22Rv1 (cell line): ENCODE data around the gene RIPK1.

Experiments used
- H3K27ac ChIP-seq: fragments of 450-650 bp; 2 replicates; pipeline ENCODE4 v1.5.1; 2017
- CTCF ChIP-seq: fragments of 450-650 bp; IDR thresholded peaks from 2 replicates; pipeline ENCODE4 v1.5.1; 2017; ENCODE audit warnings: mild to moderate bottlenecking
- ZFX ChIP-seq: fragments of 450-650 bp; IDR thresholded peaks from 2 replicates; pipeline ENCODE4 v1.6.1; 2017; ENCODE audit warnings: antibody characterized with exemption, borderline replicate concordance

Gene RIPK1

DNA sequence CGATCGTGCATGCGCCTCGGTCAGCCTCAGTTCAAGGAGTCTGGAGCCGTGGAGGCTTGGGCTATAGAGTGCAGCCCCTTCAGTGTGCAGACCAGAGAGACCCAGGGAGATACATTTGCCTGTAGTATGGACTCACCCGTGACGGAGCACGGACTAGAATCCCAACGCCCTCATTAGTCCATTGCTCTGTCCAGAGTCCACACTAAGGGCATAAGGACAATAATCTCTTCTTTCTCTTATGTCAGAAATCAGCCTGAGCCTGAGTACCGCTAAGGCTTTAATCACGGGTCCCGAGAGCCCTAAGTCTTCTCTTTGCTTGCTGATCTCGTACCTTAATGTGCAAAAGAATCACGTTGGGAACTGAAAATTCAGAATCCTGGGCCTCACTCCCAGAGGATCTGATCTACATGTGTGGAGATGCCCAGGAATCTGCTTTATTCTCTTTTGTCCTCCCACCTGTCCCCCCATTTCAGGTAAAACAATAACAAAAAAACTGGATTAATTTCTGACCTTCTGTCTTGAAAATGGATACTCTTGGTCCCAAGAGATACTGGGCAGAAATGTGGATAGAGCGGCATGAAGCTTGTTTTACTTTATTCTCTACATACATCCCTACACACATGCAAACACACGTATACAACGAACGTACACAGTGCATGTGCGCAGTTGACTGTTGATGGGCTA, 50.9 kb downstream of the RIPK1 start:
- peak overlapping the region; percentile 92 for H3K27ac ChIP-seq
- TF ChIP-seq ZFX: no peak
- TF ChIP-seq CTCF: no peak

GRCh38 chr6:3120765-3121089, 52.4 kb downstream of the RIPK1 start:
- TF ChIP-seq CTCF: no peak
- TF ChIP-seq ZFX: no peak
- no peak overlapping the region for H3K27ac ChIP-seq

GRCh38 chr6:3122823-3123182, 54.5 kb downstream of the RIPK1 start:
- TF ChIP-seq ZFX: no peak
- H3K27ac ChIP-seq: no peak overlapping the region

- no peak overlapping the region for H3K27ac ChIP-seq
Observed at GRCh38 chr6:3124667-3125066, 56.4 kb downstream of the RIPK1 start.

GRCh38 chr6:3125815-3126214, 57.5 kb downstream of the RIPK1 start:
- H3K27ac ChIP-seq: no peak overlapping the region
- no peak for TF ChIP-seq ZFX
- no peak for TF ChIP-seq CTCF

More at GRCh38 chr6:3124667-3125066, 56.4 kb downstream of the RIPK1 start:
- TF ChIP-seq CTCF: no peak
- no peak for TF ChIP-seq ZFX

DNA sequence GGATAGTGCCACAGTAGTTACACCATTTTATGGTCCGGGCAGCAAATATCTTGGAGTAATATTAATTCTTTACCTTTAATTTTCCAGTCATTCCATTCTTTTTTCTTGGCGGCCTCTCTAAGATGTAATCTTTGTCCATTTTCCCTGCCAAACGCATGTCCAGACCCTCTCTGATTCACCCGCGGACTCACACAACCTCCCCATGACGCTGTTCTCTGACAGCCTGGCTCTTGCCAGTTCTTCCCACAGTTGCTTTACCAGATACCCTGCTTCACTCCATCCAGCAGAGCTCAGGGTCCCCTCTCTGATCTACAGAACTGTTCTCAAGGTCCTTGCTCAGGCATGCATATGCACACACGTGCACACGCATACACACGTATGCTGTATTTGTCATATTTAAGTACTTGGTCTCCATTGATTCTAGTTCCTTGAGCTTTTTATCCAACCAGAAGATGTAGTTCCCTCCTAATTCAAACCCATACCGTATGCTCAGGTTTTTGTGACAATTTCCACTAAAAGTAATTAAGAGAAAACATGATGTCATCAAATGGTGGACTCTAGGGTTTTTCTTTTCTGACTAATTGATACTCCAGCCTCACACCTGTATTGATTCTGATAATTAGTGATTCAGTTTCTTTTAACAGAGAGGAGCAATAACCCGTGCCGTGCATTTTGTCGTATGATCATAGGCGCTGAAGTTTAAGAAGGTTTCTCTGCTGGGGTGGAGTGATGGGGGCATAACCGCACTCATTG, 60.2 kb downstream of the RIPK1 start:
- no peak overlapping the region for H3K27ac ChIP-seq
- no peak for TF ChIP-seq CTCF
- no peak for TF ChIP-seq ZFX

DNA sequence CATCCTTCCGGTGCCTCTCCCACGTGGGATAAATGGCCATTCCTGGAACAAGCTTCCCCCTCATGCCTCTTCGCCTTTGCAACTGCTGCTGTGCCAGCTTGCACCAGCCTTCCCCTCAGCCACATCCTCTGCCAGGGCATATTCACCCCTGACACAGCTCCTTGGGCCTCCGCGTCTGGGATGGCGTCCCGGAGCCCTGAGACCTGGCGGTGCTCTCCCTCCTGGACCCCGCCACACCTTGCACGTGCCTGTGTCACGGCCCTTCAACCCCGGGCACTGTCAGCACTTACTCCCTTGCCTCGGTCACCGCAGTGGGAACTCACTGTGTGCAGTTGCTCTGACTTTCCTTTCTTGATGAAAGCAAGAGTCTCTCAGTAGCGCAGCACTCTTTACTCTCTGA, 63.4 kb downstream of the RIPK1 start:
- no peak overlapping the region for H3K27ac ChIP-seq
- TF ChIP-seq ZFX (no peak), CTCF (no peak)
